Stomach (tissue), 9 donors: ENCODE data around the gene WHAMM. TPM values are rescaled to one million over a fixed set of nuclear protein-coding genes. Genes with fewer than 3 reads are reported as not detected.

ENCODE experiments used
- DNase-seq, 2 donors: peaks; one replicate each; pipeline versions ENCODE4 v3.0.0 to v3.0.0-alpha.2; 2013 to 2019
- H3K27ac ChIP-seq, 5 donors: fragments of 200-600 bp in 4 of 5; sonication (generic) in 4 of 5; one replicate each; pipeline ENCODE4 v1.5.1; 2013 to 2019; ENCODE audit warnings: mild to moderate bottlenecking in 1 of 5, moderate library complexity in 1 of 5
- H3K27me3 ChIP-seq, 3 donors: fragments of 200-600 bp; sonication (generic); one replicate each; pipeline ENCODE4 v1.5.1; 2017 to 2019; ENCODE audit warnings: mixed run types in 1 of 3
- H3K36me3 ChIP-seq, 4 donors: fragments of 200-600 bp; sonication (generic); 1 replicate in 3 of 4; 2 replicates in 1 of 4; pipeline ENCODE4 v1.5.1; 2016 to 2019
- H3K4me1 ChIP-seq, 4 donors: fragments of 200-600 bp; sonication (generic); one replicate each; pipeline ENCODE4 v1.5.1; 2016 to 2019
- H3K4me3 ChIP-seq, 4 donors: fragments of 200-600 bp; sonication (generic) in 3 of 4; one replicate each; pipeline ENCODE4 v1.5.1; 2016 to 2019; ENCODE audit warnings: mild to moderate bottlenecking in 1 of 4
- H3K9me3 ChIP-seq, 4 donors: fragments of 200-600 bp; sonication (generic); one replicate each; pipeline ENCODE4 v1.5.1; 2016 to 2019
- CTCF ChIP-seq, 7 experiments: fragments of 450-650 bp in 4 of 7; fragments of 200-600 bp in 3 of 7; sonication (generic) in 3 of 7; IDR thresholded peaks; one replicate each; pipeline ENCODE4 v1.5.1; 2016 to 2019; ENCODE audit warnings: antibody characterized with exemption in 7 of 7, control low read depth in 2 of 7, mild to moderate bottlenecking in 1 of 7
- EP300 ChIP-seq: sonication (generic); formaldehyde crosslinking; IDR thresholded peaks from one replicate; pipeline ENCODE4 v1.6.1; 2017; ENCODE audit warnings: antibody characterized with exemption
- POLR2A ChIP-seq, 4 donors: fragments of 450-650 bp; IDR thresholded peaks; one replicate each; pipeline ENCODE4 v1.6.1; 2016; ENCODE audit warnings: antibody characterized with exemption in 4 of 4, control low read depth in 2 of 4, mild to moderate bottlenecking in 1 of 4, moderate library complexity in 1 of 4
- POLR2AphosphoS5 ChIP-seq, 3 donors: sonication (generic); formaldehyde crosslinking; IDR thresholded peaks; one replicate each; pipeline ENCODE4 v1.6.1; 2016; ENCODE audit warnings: antibody characterized with exemption in 3 of 3
- WGBS, 5 donors: extraction: QIAGEN DNeasy Blood & Tissue Kit in 3 of 5; methylation state at CpG; one replicate each; pipeline versions ENCODE4 v1.1.5 to v1.1.7; 2013 to 2018; 5-methylcytosine and 5-hydroxymethylcytosine counted together
- intact Hi-C: fragments of 100-400 bp; cut with DNase I; formaldehyde crosslinking; loops from one replicate; pipeline ENCODE4 v1.15.1; 2023; ENCODE audit warnings: low total_unique reads
- polyA plus RNA-seq, 3 donors: library from polyadenylated mRNA; stranded (reverse); fragments of 200-250 nt; gene quantifications; one replicate each; pipeline ENCODE4 v1.2.3, GENCODE V29; 2013
- total RNA-seq, 5 donors: library from RNA; depleted of rRNA; stranded (reverse); fragments of >200 nt; gene quantifications; one replicate each; pipeline versions ENCODE4 v1.1.0 to v1.2.3, GENCODE V29; 2014 to 2016
- donor health status: healthy with polysubstance abuse.
- donor health status: Bipolar disorder and iron deficiency.
- donor health status: healthy.

WHAMM gene
- total and polyA plus RNA-seq, 8 donors: 3.6 to 44.6 (median 7.3) TPM

DNA sequence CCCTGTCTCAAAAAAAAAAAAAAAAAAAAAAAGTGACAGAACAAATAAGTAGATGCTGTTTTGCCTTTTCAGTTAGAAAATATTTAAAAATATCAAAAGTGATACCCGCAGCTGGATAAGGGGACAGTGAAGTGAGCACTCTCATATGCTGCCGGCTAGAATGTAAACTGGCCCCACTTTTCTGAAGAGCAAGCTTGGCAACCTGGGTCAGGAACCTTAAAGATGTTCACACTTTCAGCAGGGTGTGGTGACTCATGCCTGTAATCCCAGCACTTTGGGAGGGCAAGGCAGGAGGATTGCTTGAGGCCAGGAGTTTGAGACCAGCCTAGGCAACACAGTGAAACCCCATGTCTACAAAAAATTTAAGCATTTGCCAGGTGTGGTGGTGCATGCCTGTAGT is 20.9 kb upstream of the WHAMM start:
- Histone ChIP-seq H3K36me3 (no peaks in the 10 kb centered on the region), H3K4me1 (no peaks in the 10 kb centered on the region), H3K27me3 (no peaks in the 10 kb centered on the region), H3K27ac (no peak overlapping the region), H3K4me3 (no peak overlapping the region), H3K9me3 (no peaks in the 10 kb centered on the region)
- 86 to 94% (median 88%) methylated on average over 2 of the region's 2 CpGs for WGBS, 5 donors
- intact Hi-C loops: no loop called here
- TF ChIP-seq POLR2AphosphoS5 (IDR thresholded peaks at IDR 0.05) (no peak), POLR2A (IDR thresholded peaks at IDR 0.05) (no peak), EP300 (no peak), CTCF (IDR thresholded peaks at IDR 0.05) (no peak)
- DNase-seq: no peak

GRCh38 chr15:82789491-82789890 is 19.9 kb upstream of the WHAMM start:
- no peaks in the 10 kb centered on the region for H3K36me3 ChIP-seq
- no peak for DNase-seq
- intact Hi-C loops: no loop called here
- no peaks in the 10 kb centered on the region for H3K4me1 ChIP-seq
- no peaks in the 10 kb centered on the region for H3K9me3 ChIP-seq
- no peak overlapping the region for H3K4me3 ChIP-seq
- WGBS, 5 donors: 82 to 100% (median 85%) methylated on average over 1 of the region's 1 CpG
- TF ChIP-seq CTCF (IDR thresholded peaks at IDR 0.05): no peak
- no peak overlapping the region for H3K27ac ChIP-seq
- H3K27me3 ChIP-seq: no peaks in the 10 kb centered on the region

- TF ChIP-seq POLR2AphosphoS5 (IDR thresholded peaks at IDR 0.05) (no peak), POLR2A (IDR thresholded peaks at IDR 0.05) (no peak), EP300 (no peak), CTCF (IDR thresholded peaks at IDR 0.05) (no peak)
- Histone ChIP-seq H3K36me3 (no peaks in the 10 kb centered on the region), H3K27ac (no peak overlapping the region), H3K4me3 (no peak overlapping the region), H3K9me3 (no peaks in the 10 kb centered on the region), H3K27me3 (no peaks in the 10 kb centered on the region), H3K4me1 (no peaks in the 10 kb centered on the region)
- 86 to 91% (median 87%) methylated on average over 11 of the region's 11 CpGs for WGBS, 5 donors
- intact Hi-C loops: no loop called here
- DNase-seq: no peak
Measured at GRCh38 chr15:82790321-82790720, 19.1 kb upstream of the WHAMM start.

DNA sequence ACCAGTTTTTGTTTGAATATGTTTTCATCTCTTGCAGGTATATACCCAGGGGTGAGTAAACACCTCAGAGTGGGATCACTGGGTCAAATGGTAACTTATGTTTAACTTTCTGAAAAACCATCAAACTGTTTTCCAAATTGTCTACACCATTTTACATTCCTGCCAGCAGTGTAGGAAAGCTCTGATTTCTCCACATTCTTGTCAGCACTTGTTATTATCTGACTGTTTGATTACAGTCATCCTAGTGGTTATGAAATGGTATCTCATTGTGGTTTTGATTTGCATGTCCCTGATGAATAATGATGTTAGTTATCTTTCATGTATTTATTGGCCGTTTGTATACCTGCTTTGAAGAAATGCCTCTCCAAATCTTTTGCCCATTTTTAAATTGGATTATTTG is 17.4 kb upstream of the WHAMM start:
- H3K4me1 ChIP-seq: no peaks in the 10 kb centered on the region
- no peaks in the 10 kb centered on the region for H3K36me3 ChIP-seq
- H3K27ac ChIP-seq: no peak overlapping the region
- WGBS, 5 donors: 44 to 71% (median 55%) methylated on average over 1 of the region's 1 CpG
- no peaks in the 10 kb centered on the region for H3K9me3 ChIP-seq
- TF ChIP-seq CTCF (IDR thresholded peaks at IDR 0.05) (no peak), POLR2A (IDR thresholded peaks at IDR 0.05) (no peak), POLR2AphosphoS5 (IDR thresholded peaks at IDR 0.05) (no peak), EP300 (no peak)
- H3K27me3 ChIP-seq: no peaks in the 10 kb centered on the region
- no peak for DNase-seq
- intact Hi-C loops: no loop called here
- no peak overlapping the region for H3K4me3 ChIP-seq

DNA sequence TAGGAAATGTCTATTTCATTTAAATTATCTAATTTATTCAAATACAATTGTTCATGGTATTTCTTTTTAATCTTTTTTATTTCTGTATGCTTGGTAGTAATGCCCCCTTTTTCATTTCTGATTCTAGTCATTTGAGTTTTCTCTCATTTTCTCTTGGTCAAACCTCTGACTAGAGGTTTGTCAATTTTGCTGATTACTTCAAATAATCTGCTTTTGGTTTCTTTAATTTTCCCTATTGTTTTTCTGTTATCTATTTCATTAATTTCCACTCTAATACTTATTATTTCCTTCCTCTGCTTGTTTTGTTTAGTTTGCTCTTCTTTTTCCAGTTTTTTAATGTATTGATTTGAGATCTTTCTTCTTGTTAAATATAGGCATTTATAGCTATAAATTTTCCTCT is 15.7 kb upstream of the WHAMM start:
- Histone ChIP-seq H3K9me3 (no peaks in the 10 kb centered on the region), H3K4me3 (no peak overlapping the region), H3K4me1 (no peaks in the 10 kb centered on the region), H3K27ac (no peak overlapping the region), H3K27me3 (no peaks in the 10 kb centered on the region), H3K36me3 (no peaks in the 10 kb centered on the region)
- intact Hi-C loops: no loop called here
- TF ChIP-seq CTCF (IDR thresholded peaks at IDR 0.05) (no peak), POLR2AphosphoS5 (IDR thresholded peaks at IDR 0.05) (no peak), POLR2A (IDR thresholded peaks at IDR 0.05) (no peak), EP300 (no peak)
- DNase-seq: no peak
